ENCODE data around the gene NCAPG2.

The NCAPG2 gene

DNA sequence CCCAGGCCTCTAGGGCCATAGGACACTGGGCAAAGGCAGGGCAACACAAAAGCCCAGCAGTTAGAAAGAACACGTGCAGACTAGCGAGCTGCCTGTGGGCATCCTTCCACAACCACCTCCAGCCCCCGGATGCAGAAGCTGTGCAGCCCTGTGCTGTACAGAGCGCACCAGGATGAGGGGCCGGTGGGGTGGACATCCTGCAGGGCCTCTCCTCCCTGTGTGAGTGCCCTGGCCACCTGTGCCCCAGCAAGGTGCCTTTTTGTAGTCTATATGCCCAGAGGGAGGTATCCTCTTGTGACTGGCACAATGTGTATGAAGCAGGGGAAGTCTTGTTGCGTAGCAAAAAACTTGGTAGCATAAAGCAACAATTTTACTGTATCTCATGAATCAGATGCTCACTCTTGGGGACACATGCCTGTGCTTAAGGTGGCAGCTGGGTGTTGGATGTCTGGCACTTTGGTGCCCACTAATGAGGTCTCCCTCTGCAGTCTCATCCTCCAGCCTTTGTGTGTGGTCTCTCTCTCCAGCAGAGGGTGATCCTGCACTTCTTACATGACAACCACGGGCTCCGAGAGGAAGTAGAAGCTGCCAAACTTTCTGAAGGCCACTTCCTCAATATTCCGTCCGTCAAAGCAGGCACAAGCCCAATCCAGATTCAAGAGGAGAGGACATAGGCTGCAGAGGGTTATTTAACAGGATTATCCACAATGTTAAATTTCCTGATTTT, 8.7 kb downstream of the NCAPG2 start:
- DNase-seq (no peak), ATAC-seq (ENCODE audit: insufficient read depth, low read depth) (peak; percentile 69)
- no peaks in the 10 kb centered on the region for H3K27me3 ChIP-seq (ENCODE audit: insufficient read depth, low read length, poor library complexity)
- no peaks in the 10 kb centered on the region for H3K9me3 ChIP-seq (ENCODE audit: insufficient read depth, low read length, severe bottlenecking)
- no peak overlapping the region for H3K9ac ChIP-seq (ENCODE audit: low read depth, low read length)
- H3K4me1 ChIP-seq (ENCODE audit: insufficient read depth, low read length): peaks cover 10% of the 10 kb centered on the region
- no peak overlapping the region for H3K4me2 ChIP-seq (ENCODE audit: insufficient read depth, low read length)
- no peak overlapping the region for H3K27ac ChIP-seq (ENCODE audit: low read length)
- peaks cover 54% of the 10 kb centered on the region for H4K20me1 ChIP-seq (ENCODE audit: insufficient read depth, low read length)
- H3K4me3 ChIP-seq (ENCODE audit: low read depth in 1 of 2, low read length in 2 of 2): no peak overlapping the region
- peaks cover 90% of the 10 kb centered on the region for H3K79me2 ChIP-seq (ENCODE audit: insufficient read depth, low read length)
- no peak for TF ChIP-seq EZH2 (IDR thresholded peaks at IDR 0.05; ENCODE audit: borderline replicate concordance, low read depth, low read length, severe bottlenecking)
- TF ChIP-seq, protein P1, sequence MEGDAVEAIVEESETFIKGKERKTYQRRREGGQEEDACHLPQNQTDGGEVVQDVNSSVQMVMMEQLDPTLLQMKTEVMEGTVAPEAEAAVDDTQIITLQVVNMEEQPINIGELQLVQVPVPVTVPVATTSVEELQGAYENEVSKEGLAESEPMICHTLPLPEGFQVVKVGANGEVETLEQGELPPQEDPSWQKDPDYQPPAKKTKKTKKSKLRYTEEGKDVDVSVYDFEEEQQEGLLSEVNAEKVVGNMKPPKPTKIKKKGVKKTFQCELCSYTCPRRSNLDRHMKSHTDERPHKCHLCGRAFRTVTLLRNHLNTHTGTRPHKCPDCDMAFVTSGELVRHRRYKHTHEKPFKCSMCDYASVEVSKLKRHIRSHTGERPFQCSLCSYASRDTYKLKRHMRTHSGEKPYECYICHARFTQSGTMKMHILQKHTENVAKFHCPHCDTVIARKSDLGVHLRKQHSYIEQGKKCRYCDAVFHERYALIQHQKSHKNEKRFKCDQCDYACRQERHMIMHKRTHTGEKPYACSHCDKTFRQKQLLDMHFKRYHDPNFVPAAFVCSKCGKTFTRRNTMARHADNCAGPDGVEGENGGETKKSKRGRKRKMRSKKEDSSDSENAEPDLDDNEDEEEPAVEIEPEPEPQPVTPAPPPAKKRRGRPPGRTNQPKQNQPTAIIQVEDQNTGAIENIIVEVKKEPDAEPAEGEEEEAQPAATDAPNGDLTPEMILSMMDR (IDR thresholded peaks at IDR 0.05; ENCODE audit: borderline replicate concordance, extremely low read depth, low read length, poor library complexity, severe bottlenecking): peak; percentile 52
- H2AFZ ChIP-seq (ENCODE audit: low read depth, low read length): no peak overlapping the region
- H3K36me3 ChIP-seq (ENCODE audit: insufficient read depth, low read length): peaks cover 92% of the 10 kb centered on the region

DNA sequence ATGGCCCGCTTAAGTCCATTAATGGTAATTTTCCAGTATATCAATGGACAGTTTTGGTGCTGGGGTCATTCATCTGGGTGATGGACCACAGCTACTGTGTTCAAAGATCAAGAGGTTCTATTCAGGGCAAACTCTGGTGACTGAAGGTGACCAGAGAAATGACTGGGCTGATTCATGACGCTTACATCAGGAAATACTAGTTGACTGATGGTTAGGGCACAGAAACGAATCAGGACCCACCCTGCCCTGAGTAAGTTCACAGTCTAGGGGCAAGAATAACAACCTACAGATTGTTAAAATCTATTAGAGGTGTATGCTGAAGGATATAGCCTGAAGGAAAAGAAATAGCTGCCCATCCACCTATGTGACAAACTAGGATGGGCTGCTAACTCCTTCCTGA, 9.5 kb downstream of the NCAPG2 start:
- Histone ChIP-seq H3K4me1 (ENCODE audit: insufficient read depth, low read length) (peaks cover 2% of the 10 kb centered on the region), H3K9ac (ENCODE audit: low read depth, low read length) (no peak overlapping the region), H3K27ac (ENCODE audit: low read length) (no peak overlapping the region), H2AFZ (ENCODE audit: low read depth, low read length) (no peak overlapping the region), H3K4me2 (ENCODE audit: insufficient read depth, low read length) (no peak overlapping the region), H3K36me3 (ENCODE audit: insufficient read depth, low read length) (peaks cover 92% of the 10 kb centered on the region), H3K4me3 (ENCODE audit: low read depth in 1 of 2, low read length in 2 of 2) (no peak overlapping the region), H4K20me1 (ENCODE audit: insufficient read depth, low read length) (peaks cover 50% of the 10 kb centered on the region), H3K27me3 (ENCODE audit: insufficient read depth, low read length, poor library complexity) (no peaks in the 10 kb centered on the region), H3K79me2 (ENCODE audit: insufficient read depth, low read length) (peaks cover 83% of the 10 kb centered on the region), H3K9me3 (ENCODE audit: insufficient read depth, low read length, severe bottlenecking) (no peaks in the 10 kb centered on the region)
- TF ChIP-seq, protein P1 (IDR thresholded peaks at IDR 0.05; ENCODE audit: borderline replicate concordance, extremely low read depth, low read length, poor library complexity, severe bottlenecking): no peak
- TF ChIP-seq EZH2 (IDR thresholded peaks at IDR 0.05; ENCODE audit: borderline replicate concordance, low read depth, low read length, severe bottlenecking): no peak
- DNase-seq (no peak), ATAC-seq (ENCODE audit: insufficient read depth, low read depth) (no peak)

DNA sequence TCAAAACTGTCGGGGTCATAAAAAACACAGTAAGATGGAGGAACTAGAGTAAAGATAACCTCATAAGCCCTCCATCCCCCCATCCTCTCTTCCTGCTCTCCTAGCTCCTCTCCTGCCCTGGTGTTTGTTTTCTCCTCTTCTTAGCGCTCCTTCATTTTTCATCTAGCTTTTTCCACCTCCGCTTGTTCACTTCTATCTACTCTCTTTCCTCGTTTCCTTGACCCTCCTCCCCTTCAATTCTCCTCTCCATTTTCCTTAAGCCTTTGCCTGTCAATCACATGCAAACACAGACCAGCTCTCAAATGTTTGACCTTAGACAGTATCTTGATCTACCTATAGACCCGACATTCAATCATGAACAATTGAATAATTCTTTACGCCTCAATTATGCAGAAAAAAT, 10.0 kb downstream of the NCAPG2 start:
- Histone ChIP-seq H3K4me3 (ENCODE audit: low read depth in 1 of 2, low read length in 2 of 2) (no peak overlapping the region), H3K27ac (ENCODE audit: low read length) (no peak overlapping the region), H3K36me3 (ENCODE audit: insufficient read depth, low read length) (peaks cover 93% of the 10 kb centered on the region), H3K27me3 (ENCODE audit: insufficient read depth, low read length, poor library complexity) (no peaks in the 10 kb centered on the region), H4K20me1 (ENCODE audit: insufficient read depth, low read length) (peaks cover 48% of the 10 kb centered on the region), H2AFZ (ENCODE audit: low read depth, low read length) (no peak overlapping the region), H3K79me2 (ENCODE audit: insufficient read depth, low read length) (peaks cover 78% of the 10 kb centered on the region), H3K4me2 (ENCODE audit: insufficient read depth, low read length) (no peak overlapping the region), H3K4me1 (ENCODE audit: insufficient read depth, low read length) (no peaks in the 10 kb centered on the region; the same call in 1 of the 2 replicates), H3K9ac (ENCODE audit: low read depth, low read length) (no peak overlapping the region), H3K9me3 (ENCODE audit: insufficient read depth, low read length, severe bottlenecking) (no peaks in the 10 kb centered on the region)
- no peak for TF ChIP-seq EZH2 (IDR thresholded peaks at IDR 0.05; ENCODE audit: borderline replicate concordance, low read depth, low read length, severe bottlenecking)
- TF ChIP-seq, protein P1 (IDR thresholded peaks at IDR 0.05; ENCODE audit: borderline replicate concordance, extremely low read depth, low read length, poor library complexity, severe bottlenecking): no peak
- DNase-seq (no peak), ATAC-seq (ENCODE audit: insufficient read depth, low read depth) (0 out of 3 replicates have a peak, but pooled peaks have one; percentile 15)
